Transverse colon (tissue), 4 donors: ENCODE measurements around the gene ARHGAP24. TPM values are rescaled to one million over a fixed set of nuclear protein-coding genes. Genes with fewer than 3 reads are reported as not detected.

ENCODE experiments used
- DNase-seq: peaks from one replicate; pipeline ENCODE4 v3.0.0-alpha.2; 2019
- H3K27ac ChIP-seq, 4 donors: fragments of 200-600 bp; sonication (generic); 2 replicates each; pipeline ENCODE4 v1.5.1; 2016 to 2018; ENCODE audit warnings: inconsistent platforms in 4 of 4
- H3K27me3 ChIP-seq: fragments of 200-600 bp; sonication (generic); 2 replicates; pipeline ENCODE4 v1.5.1; 2017; ENCODE audit warnings: inconsistent platforms
- H3K36me3 ChIP-seq, 4 donors: fragments of 200-600 bp; sonication (generic); 2 replicates each; pipeline ENCODE4 v1.5.1; 2017 to 2019; ENCODE audit warnings: inconsistent platforms in 4 of 4
- H3K4me1 ChIP-seq, 4 donors: fragments of 200-600 bp; sonication (generic); 2 replicates each; pipeline ENCODE4 v1.5.1; 2017 to 2020; ENCODE audit warnings: inconsistent platforms in 4 of 4
- H3K4me3 ChIP-seq, 4 donors: fragments of 200-600 bp; sonication (generic); 1 replicate in 1 of 4; 2 replicates in 3 of 4; pipeline versions ENCODE4 v1.5.1 to v1.6.1; 2017 to 2019; ENCODE audit warnings: inconsistent platforms in 4 of 4
- H3K9me3 ChIP-seq, 2 donors: fragments of 200-600 bp; sonication (generic); 2 replicates each; pipeline ENCODE4 v1.5.1; 2017 to 2019; ENCODE audit warnings: inconsistent platforms in 2 of 2
- EP300 ChIP-seq: sonication (generic); formaldehyde crosslinking; IDR thresholded peaks from one replicate; pipeline ENCODE4 v1.6.1; 2017; ENCODE audit warnings: antibody characterized with exemption, low read depth
- POLR2A ChIP-seq: fragments of 450-650 bp; IDR thresholded peaks from one replicate; pipeline ENCODE4 v1.6.1; 2016; ENCODE audit warnings: antibody characterized with exemption, mild to moderate bottlenecking, moderate library complexity
- POLR2AphosphoS5 ChIP-seq, 3 donors: sonication (generic); formaldehyde crosslinking; IDR thresholded peaks; one replicate each; pipeline ENCODE4 v1.6.1; 2016; ENCODE audit warnings: antibody characterized with exemption in 3 of 3
- WGBS, 2 donors: methylation state at CpG; one replicate each; pipeline ENCODE4 v1.1.5; 2018; ENCODE audit warnings: low coverage in 1 of 2; 5-methylcytosine and 5-hydroxymethylcytosine counted together
- in situ Hi-C, 4 donors: fragments of 200-750 bp; cut with MboI; loops; one replicate each; pipeline versions ENCODE4 v1.15.0 to v1.15.1; 2017; ENCODE audit warnings: low sequenced_read_pairs in 3 of 4, low pct_ligation_motif_present in 1 of 4, low pct_unique_long_range_greater_than_20kb in 1 of 4
- intact Hi-C: fragments of 100-400 bp; cut with DNase I; formaldehyde crosslinking; loops from one replicate; pipeline ENCODE4 v1.15.1; 2023; ENCODE audit warnings: low total_unique reads
- total RNA-seq, 4 donors: library from RNA; depleted of rRNA; stranded (reverse); fragments of >200 nt; gene quantifications; one replicate each; pipeline ENCODE4 v1.1.0, GENCODE V29; 2016
- TF ChIP-seq, protein P1 (sequence below), 5 experiments: fragments of 200-600 bp in 3 of 5; fragments of 450-650 bp in 2 of 5; sonication (generic) in 3 of 5; IDR thresholded peaks; 1 replicate in 2 of 5; 2 replicates in 3 of 5; pipeline ENCODE4 v1.5.1; 2016 to 2017; ENCODE audit warnings: antibody characterized with exemption in 5 of 5, inconsistent platforms in 3 of 5, mild to moderate bottlenecking in 2 of 5, moderate library complexity in 1 of 5

The ARHGAP24 gene
- total RNA-seq, 4 donors from 2014 or later: 4.2 to 32.0 (median 12.6) TPM

DNA sequence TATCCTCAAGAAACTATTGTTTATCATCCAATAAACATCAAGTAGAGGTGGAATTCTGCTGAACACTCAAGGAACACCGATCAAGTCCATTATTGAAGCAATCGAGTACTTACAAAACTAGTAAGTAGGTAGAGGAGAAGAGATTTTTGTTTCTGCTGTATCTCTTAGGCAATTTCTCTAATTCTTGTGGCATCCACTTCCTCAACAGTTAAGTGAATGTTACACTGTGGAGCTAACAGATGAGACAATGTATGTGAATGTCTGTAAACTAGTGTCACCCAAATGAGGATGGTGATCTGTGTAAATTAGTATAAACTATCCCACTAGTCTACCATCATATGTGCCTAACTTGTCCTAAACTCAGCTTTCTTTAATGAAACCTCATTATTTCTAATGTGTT, 261.6 kb downstream of the ARHGAP24 start:
- Histone ChIP-seq H3K9me3 (no peaks in the 10 kb centered on the region), H3K27me3 (no peaks in the 10 kb centered on the region), H3K36me3 (no peaks in the 10 kb centered on the region), H3K4me3 (no peak overlapping the region), H3K27ac (no peak overlapping the region), H3K4me1 (peaks cover 0 to 7% (median 0%) of the 10 kb centered on the region in 4 donors)
- DNase-seq: no peak
- no peak for TF ChIP-seq POLR2A
- TF ChIP-seq POLR2AphosphoS5 (IDR thresholded peaks at IDR 0.05): no peak
- no peak for TF ChIP-seq EP300
- TF ChIP-seq, protein P1, sequence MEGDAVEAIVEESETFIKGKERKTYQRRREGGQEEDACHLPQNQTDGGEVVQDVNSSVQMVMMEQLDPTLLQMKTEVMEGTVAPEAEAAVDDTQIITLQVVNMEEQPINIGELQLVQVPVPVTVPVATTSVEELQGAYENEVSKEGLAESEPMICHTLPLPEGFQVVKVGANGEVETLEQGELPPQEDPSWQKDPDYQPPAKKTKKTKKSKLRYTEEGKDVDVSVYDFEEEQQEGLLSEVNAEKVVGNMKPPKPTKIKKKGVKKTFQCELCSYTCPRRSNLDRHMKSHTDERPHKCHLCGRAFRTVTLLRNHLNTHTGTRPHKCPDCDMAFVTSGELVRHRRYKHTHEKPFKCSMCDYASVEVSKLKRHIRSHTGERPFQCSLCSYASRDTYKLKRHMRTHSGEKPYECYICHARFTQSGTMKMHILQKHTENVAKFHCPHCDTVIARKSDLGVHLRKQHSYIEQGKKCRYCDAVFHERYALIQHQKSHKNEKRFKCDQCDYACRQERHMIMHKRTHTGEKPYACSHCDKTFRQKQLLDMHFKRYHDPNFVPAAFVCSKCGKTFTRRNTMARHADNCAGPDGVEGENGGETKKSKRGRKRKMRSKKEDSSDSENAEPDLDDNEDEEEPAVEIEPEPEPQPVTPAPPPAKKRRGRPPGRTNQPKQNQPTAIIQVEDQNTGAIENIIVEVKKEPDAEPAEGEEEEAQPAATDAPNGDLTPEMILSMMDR (IDR thresholded peaks at IDR 0.05): no peak
- in situ Hi-C loops: loop anchor here in 2 of 4 donors (25.0 kb wide), 2 partner anchors 324 to 599 kb away; no protein-coding TSS in a partner anchor
- intact Hi-C loops: no loop called here
- 77 to 95% methylated on average over 2 of the region's 2 CpGs for WGBS, 2 donors

- H3K36me3 ChIP-seq: no peaks in the 10 kb centered on the region
- H3K4me1 ChIP-seq: peaks cover 0 to 10% (median 0%) of the 10 kb centered on the region in 4 donors
- no peak overlapping the region for H3K27ac ChIP-seq
- H3K4me3 ChIP-seq: no peak overlapping the region
- WGBS, 2 donors: 94% methylated on average over 1 of the region's 1 CpG; no CpG with 5 or more reads in 1 of the 2 donors
- TF ChIP-seq, protein P1 (IDR thresholded peaks at IDR 0.05): no peak
- TF ChIP-seq POLR2A (no peak), POLR2AphosphoS5 (IDR thresholded peaks at IDR 0.05) (no peak), EP300 (no peak)
- intact Hi-C loops (no loop called here), in situ Hi-C loops (loop anchor here in 2 of 4 donors (25.0 kb wide), 2 partner anchors 325 to 600 kb away; no protein-coding TSS in a partner anchor)
- no peak for DNase-seq
- no peaks in the 10 kb centered on the region for H3K9me3 ChIP-seq
- no peaks in the 10 kb centered on the region for H3K27me3 ChIP-seq
These were observed 262.3 kb downstream of the ARHGAP24 start for GRCh38 chr4:85737254-85737653.

- H3K27ac ChIP-seq: no peak overlapping the region
- no peak overlapping the region for H3K4me3 ChIP-seq
- in situ Hi-C loops: loop anchor here in 2 of 4 donors (25.0 kb wide), 2 partner anchors 326 to 601 kb away; no protein-coding TSS in a partner anchor
- no peaks in the 10 kb centered on the region for H3K9me3 ChIP-seq
- intact Hi-C loops: no loop called here
- H3K4me1 ChIP-seq: peaks cover 0 to 13% (median 0%) of the 10 kb centered on the region in 4 donors
- no peak for TF ChIP-seq POLR2A
- no peak for TF ChIP-seq POLR2AphosphoS5 (IDR thresholded peaks at IDR 0.05)
- no peaks in the 10 kb centered on the region for H3K27me3 ChIP-seq
- WGBS, 2 donors: 78 to 88% methylated on average over 2 of the region's 2 CpGs
- no peaks in the 10 kb centered on the region for H3K36me3 ChIP-seq
- no peak for DNase-seq
These were observed 263.8 kb downstream of the ARHGAP24 start for GRCh38 chr4:85738721-85739120.

GRCh38 chr4:85740431-85740861, 265.5 kb downstream of the ARHGAP24 start:
- Histone ChIP-seq H3K27ac (no peak overlapping the region), H3K9me3 (no peaks in the 10 kb centered on the region), H3K4me3 (no peak overlapping the region), H3K4me1 (peaks cover 0 to 17% (median 0%) of the 10 kb centered on the region in 4 donors), H3K27me3 (no peaks in the 10 kb centered on the region), H3K36me3 (no peaks in the 10 kb centered on the region)
- in situ Hi-C loops: loop anchor here (10.0 to 25.0 kb wide), 4 partner anchors 328 to 603 kb away; no protein-coding TSS in a partner anchor
- 60 to 68% methylated on average over 5 of the region's 5 CpGs for WGBS, 2 donors
- no peak for DNase-seq
- intact Hi-C loops: no loop called here
- TF ChIP-seq, protein P1 (IDR thresholded peaks at IDR 0.05): no peak
- no peak for TF ChIP-seq POLR2A
- TF ChIP-seq POLR2AphosphoS5 (IDR thresholded peaks at IDR 0.05): no peak
- no peak for TF ChIP-seq EP300
